ENCODE measurements around the gene NAT8L. TPM values are rescaled to one million over a fixed set of nuclear protein-coding genes. Genes with fewer than 3 reads are reported as not detected.
A peak's percentile ranks its signal among the peaks of the same experiment; 100 is the strongest.

Gene NAT8L
- total and polyA plus RNA-seq, 2 of the 4 experiments (the other 2 are of a cell fraction) = 0.05 TPM; not detected in 1

GRCh38 chr4:2087170-2087569 lies 28.0 kb downstream of the NAT8L start:
- intact Hi-C loops (cut with micrococcal nuclease) (no loop called here), in situ Hi-C loops (cut with MboI; ENCODE audit: low sequenced_read_pairs) (no loop called here), dilution Hi-C loops (cut with HindIII; ENCODE audit: low sequenced_read_pairs, unreplicated experiment) (no loop called here)
- H3K4me2 ChIP-seq (ENCODE audit: low read depth, low read length) = no peak overlapping the region
- no peak overlapping the region for H2BK15ac ChIP-seq (ENCODE audit: low read depth, low read length)
- H3K9me3 ChIP-seq (ENCODE audit: control insufficient read depth, insufficient read depth, low read length) = no peaks in the 10 kb centered on the region
- POLR2A ChIA-PET (ENCODE audit: unreplicated experiment) = no interaction called here
- no peak overlapping the region for H2BK120ac ChIP-seq (ENCODE audit: low read depth, low read length)
- no peak overlapping the region for H2AK9ac ChIP-seq (replicated peaks; ENCODE audit: low read depth, low read length, poor library complexity)
- BruUV-seq (replicated peaks) = no TSS peak
- no peak overlapping the region for H4K91ac ChIP-seq (ENCODE audit: insufficient read depth, low read depth, low read length)
- CTCF ChIA-PET = interaction anchor here (1.6 kb wide), 1 partner anchor 133 kb away, joined by 3 read pairs; no protein-coding TSS in a partner anchor
- no peak overlapping the region for H3K27ac ChIP-seq (ENCODE audit: insufficient read depth, low read length)
- H2BK20ac ChIP-seq (ENCODE audit: low read depth, low read length) = no peak overlapping the region
- no peak overlapping the region for H4K5ac ChIP-seq (ENCODE audit: low read depth, low read length)
- no peak overlapping the region for H4K8ac ChIP-seq (ENCODE audit: low read depth in 2 of 2, low read length in 2 of 2)
- H3K27me3 ChIP-seq (ENCODE audit: control insufficient read depth, insufficient read depth, low read length) = peaks cover 43% of the 10 kb centered on the region
- no peak overlapping the region for H3K9ac ChIP-seq (ENCODE audit: low read depth, low read length)
- H3K23ac ChIP-seq (ENCODE audit: low read depth, low read length) = no peak overlapping the region
- no peaks in the 10 kb centered on the region for H3K79me1 ChIP-seq (ENCODE audit: low read depth in 1 of 2, low read length in 2 of 2)
- H3K14ac ChIP-seq (replicated peaks; ENCODE audit: low read depth, low read length) = no peak overlapping the region
- H3K36me3 ChIP-seq (ENCODE audit: control insufficient read depth, insufficient read depth, low read length) = no peaks in the 10 kb centered on the region
- H3K9me1 ChIP-seq (ENCODE audit: insufficient read depth, low read length) = no peaks in the 10 kb centered on the region
- no peak overlapping the region for H3K56ac ChIP-seq (ENCODE audit: extremely low read depth, insufficient read depth, low read length)
- DNase-seq = no peak
- no peaks in the 10 kb centered on the region for H4K20me1 ChIP-seq (ENCODE audit: insufficient read depth, low read length)
- no peak for TF ChIP-seq MAZ (IDR thresholded peaks at IDR 0.05; ENCODE audit: borderline replicate concordance, low read depth, low read length)
- no peak for TF ChIP-seq MXI1 (IDR thresholded peaks at IDR 0.05; ENCODE audit: borderline replicate concordance, low read depth, low read length)
- no peak for TF ChIP-seq SMC3 (IDR thresholded peaks at IDR 0.05; ENCODE audit: low read depth, low read length)
- TF ChIP-seq CTCF (conservative IDR thresholded peaks at IDR 0.05; ENCODE audit: low read depth, low read length) = 0 out of 2 replicates have a peak, but pooled peaks have one; percentile 10
- no peak for TF ChIP-seq CHD1 (IDR thresholded peaks at IDR 0.05; ENCODE audit: low read depth, low read length)
- no peak for TF ChIP-seq USF2 (IDR thresholded peaks at IDR 0.05; ENCODE audit: low read depth, low read length)
- no peak for TF ChIP-seq ELK1 (IDR thresholded peaks at IDR 0.05; ENCODE audit: borderline replicate concordance, low read depth, low read length)
- H3K4me1 ChIP-seq (ENCODE audit: control insufficient read depth, insufficient read depth, low read length) = no peaks in the 10 kb centered on the region
- H3K18ac ChIP-seq (ENCODE audit: low read depth, low read length) = no peak overlapping the region
- H2AK5ac ChIP-seq (ENCODE audit: low read depth, low read length) = no peak overlapping the region
- H2BK5ac ChIP-seq (ENCODE audit: low read depth, low read length, poor library complexity, severe bottlenecking) = no peak overlapping the region
- ATAC-seq (ENCODE audit: low read depth) = no peak
- no peak overlapping the region for H2AFZ ChIP-seq (replicated peaks; ENCODE audit: low read length, poor library complexity)
- no peak overlapping the region for H3K4ac ChIP-seq (ENCODE audit: low read depth, low read length)
- H3K4me3 ChIP-seq (ENCODE audit: insufficient read depth, low read depth, low read length) = no peak overlapping the region
